Endothelial cell of umbilical vein (primary cell): Measurements from ENCODE around the gene INPP4B. TPM values are rescaled to one million over a fixed set of nuclear protein-coding genes. Genes with fewer than 3 reads are reported as not detected.

Experiments
- BruUV-seq: library from RNA; stranded (reverse); fragments of 400-500 nt; replicated peaks from 2 replicates; lab custom pipeline; 2021; lab: Mats Ljungman, UMichigan
- CTCF ChIA-PET: fragments of 300-600, 350-600 bp; sonication (Branson Sonifier 250); formaldehyde crosslinking; loops from one replicate; lab custom pipeline; 2021; ENCODE audit warnings: antibody characterized with exemption, inconsistent platforms; lab: Charles Lee
- POLR2A ChIA-PET: fragments of 300-600, 350-600 bp; sonication (Branson Sonifier 250); formaldehyde crosslinking; loops from one replicate; lab custom pipeline; 2021; ENCODE audit warnings: antibody characterized with exemption, inconsistent platforms; lab: Charles Lee
- DNase-seq: peaks from one replicate; pipeline ENCODE4 v3.0.0-alpha.2; 2011; ENCODE audit warnings: low read depth, low spot score
- FAIRE-seq: peaks from 2 replicates; lab custom pipeline; 2011; peaks lifted over from hg19 to GRCh38; lab: Jason Lieb, UNC
- H2AFZ ChIP-seq: 2 replicates; pipeline ENCODE4 v1.6.0; 2012; ENCODE audit warnings: low read depth, low read length, control low read depth, inconsistent platforms
- H3K27ac ChIP-seq: 2 replicates; pipeline ENCODE4 v1.5.1; 2011; ENCODE audit warnings: low read depth, mild to moderate bottlenecking, control low read depth, low read length, moderate library complexity; ENCODE audit not compliant: insufficient read depth
- H3K27me3 ChIP-seq, 2 experiments: 2 replicates each; pipeline versions ENCODE4 v1.6.0 to v1.6.1; 2011; ENCODE audit warnings: low read length in 2 of 2, mixed read lengths in 1 of 2; ENCODE audit not compliant: control insufficient read depth in 2 of 2, insufficient read depth in 2 of 2
- H3K36me3 ChIP-seq, 2 experiments: 2 replicates in 1 of 2; 3 replicates in 1 of 2; pipeline ENCODE4 v1.5.1; 2011; ENCODE audit warnings: low read length in 2 of 2, mild to moderate bottlenecking in 1 of 2, moderate library complexity in 1 of 2; ENCODE audit not compliant: control insufficient read depth in 2 of 2, insufficient read depth in 2 of 2; ENCODE audit errors: extremely low read depth in 1 of 2
- H3K4me1 ChIP-seq: 3 replicates; pipeline ENCODE4 v1.5.1; 2011; ENCODE audit warnings: mild to moderate bottlenecking, low read length; ENCODE audit not compliant: control insufficient read depth, insufficient read depth; ENCODE audit errors: extremely low read depth
- H3K4me2 ChIP-seq: 2 replicates; pipeline ENCODE4 v1.6.1; 2011; ENCODE audit warnings: low read length, control low read depth, mixed read lengths; ENCODE audit not compliant: insufficient read depth
- H3K4me3 ChIP-seq, 3 experiments: fragments of 200-600 bp in 1 of 3; sonication (generic), shearing (Covaris generic) in 1 of 3; replicated peaks in 1 of 3; 2 replicates each; pipeline ENCODE4 v1.5.1; 2011 to 2016; ENCODE audit warnings: control low read depth in 3 of 3, low read length in 3 of 3, mild to moderate bottlenecking in 2 of 3, inconsistent platforms in 1 of 3, low read depth in 1 of 3, moderate library complexity in 1 of 3; ENCODE audit not compliant: insufficient read depth in 1 of 3
- H3K79me2 ChIP-seq: 2 replicates; pipeline ENCODE4 v1.6.0; 2012; ENCODE audit warnings: low read length, inconsistent platforms; ENCODE audit not compliant: control insufficient read depth, insufficient read depth
- H3K9ac ChIP-seq: replicated peaks from 2 replicates; pipeline ENCODE3; 2011; ENCODE audit warnings: low read length, control low read depth; ENCODE audit not compliant: insufficient read depth; ENCODE audit errors: extremely low read depth
- H3K9me1 ChIP-seq: replicated peaks from 3 replicates; pipeline ENCODE4 v1.6.0; 2011; ENCODE audit warnings: mild to moderate bottlenecking, low read length; ENCODE audit not compliant: control insufficient read depth, insufficient read depth; ENCODE audit errors: extremely low read depth
- H3K9me3 ChIP-seq: replicated peaks from 2 replicates; pipeline ENCODE4 v1.5.1; 2012; ENCODE audit warnings: low read length, inconsistent platforms; ENCODE audit not compliant: control insufficient read depth, insufficient read depth
- H4K20me1 ChIP-seq: replicated peaks from 2 replicates; pipeline ENCODE3; 2011; ENCODE audit warnings: mild to moderate bottlenecking, low read length; ENCODE audit not compliant: control insufficient read depth, insufficient read depth; ENCODE audit errors: extremely low read depth
- CTCF ChIP-seq, 2 donors: IDR thresholded peaks; 1 replicate in 1 of 2; 2 replicates in 1 of 2; pipeline ENCODE4 v1.5.1; 2011; ENCODE audit warnings: low read length in 2 of 2, mild to moderate bottlenecking in 2 of 2, moderate library complexity in 2 of 2, control low read depth in 1 of 2, inconsistent platforms in 1 of 2, low read depth in 1 of 2; ENCODE audit not compliant: insufficient read depth in 1 of 2; ENCODE audit errors: extremely low read depth in 1 of 2
- EZH2 ChIP-seq: IDR thresholded peaks from 2 replicates; pipeline ENCODE4 v1.6.1; 2012; ENCODE audit warnings: borderline replicate concordance, low read depth, mild to moderate bottlenecking, moderate library complexity, low read length, inconsistent platforms; ENCODE audit not compliant: severe bottlenecking
- FOS ChIP-seq: IDR thresholded peaks from 2 replicates; pipeline ENCODE4 v1.6.1; 2011; ENCODE audit warnings: mild to moderate bottlenecking, low read length, moderate library complexity, borderline replicate concordance; ENCODE audit not compliant: insufficient read depth
- GATA2 ChIP-seq: IDR thresholded peaks from 2 replicates; pipeline ENCODE4 v1.7.0; 2011; ENCODE audit warnings: low read depth, mild to moderate bottlenecking, moderate library complexity, mixed read lengths, low read length; ENCODE audit not compliant: insufficient read length, insufficient read depth
- JUN ChIP-seq: IDR thresholded peaks from 2 replicates; pipeline ENCODE4 v1.6.1; 2011; ENCODE audit warnings: borderline replicate concordance, low read depth; ENCODE audit not compliant: insufficient read length, insufficient read depth
- MYC ChIP-seq: IDR thresholded peaks from one replicate; pipeline ENCODE4 v1.6.1; 2011; ENCODE audit warnings: mild to moderate bottlenecking, low read depth, low read length
- POLR2A ChIP-seq: IDR thresholded peaks from 2 replicates; pipeline ENCODE4 v1.6.1; 2012; ENCODE audit warnings: low read depth, mild to moderate bottlenecking, control low read depth, low read length
- POLR2AphosphoS5 ChIP-seq: IDR thresholded peaks from 2 replicates; pipeline ENCODE4 v1.6.1; 2012; ENCODE audit warnings: low read depth, mild to moderate bottlenecking, control low read depth, low read length, moderate library complexity; ENCODE audit not compliant: insufficient read depth
- dilution Hi-C: fragments of 300-500 bp; cut with MboI; formaldehyde crosslinking; loops from one replicate; pipeline ENCODE4 v1.15.0; 2019; ENCODE audit warnings: low sequenced_read_pairs; ENCODE audit not compliant: extremely low pct_ligation_motif_present
- intact Hi-C: fragments of 100-400 bp; cut with micrococcal nuclease; formaldehyde crosslinking; loops from one replicate; pipeline ENCODE4 v1.10.0; 2022
- polyA plus RNA-seq, 4 experiments: library from polyadenylated mRNA; depleted of rRNA in 3 of 4; stranded (reverse) in 3 of 4; unstranded in 1 of 4; fragments of >200 nt; gene quantifications; 2 replicates each; pipeline versions ENCODE4 v1.2.1 to v1.2.3, GENCODE V29; 2011 to 2012; ENCODE audit warnings: missing spikeins in 1 of 4
- total RNA-seq: library from RNA; stranded (reverse); gene quantifications from 2 replicates; pipeline ENCODE4 v1.2.3, GENCODE V29; 2021
- TF ChIP-seq, protein P1 (sequence below): IDR thresholded peaks from 2 replicates; pipeline ENCODE4 v1.6.1; 2011; ENCODE audit not compliant: insufficient read depth, insufficient read length

INPP4B gene
- total and polyA plus RNA-seq, 2 donors (not counting 3 experiments of a cell fraction or from before 2014, with no cell fraction given) = 0.41 to 3.1 TPM

DNA sequence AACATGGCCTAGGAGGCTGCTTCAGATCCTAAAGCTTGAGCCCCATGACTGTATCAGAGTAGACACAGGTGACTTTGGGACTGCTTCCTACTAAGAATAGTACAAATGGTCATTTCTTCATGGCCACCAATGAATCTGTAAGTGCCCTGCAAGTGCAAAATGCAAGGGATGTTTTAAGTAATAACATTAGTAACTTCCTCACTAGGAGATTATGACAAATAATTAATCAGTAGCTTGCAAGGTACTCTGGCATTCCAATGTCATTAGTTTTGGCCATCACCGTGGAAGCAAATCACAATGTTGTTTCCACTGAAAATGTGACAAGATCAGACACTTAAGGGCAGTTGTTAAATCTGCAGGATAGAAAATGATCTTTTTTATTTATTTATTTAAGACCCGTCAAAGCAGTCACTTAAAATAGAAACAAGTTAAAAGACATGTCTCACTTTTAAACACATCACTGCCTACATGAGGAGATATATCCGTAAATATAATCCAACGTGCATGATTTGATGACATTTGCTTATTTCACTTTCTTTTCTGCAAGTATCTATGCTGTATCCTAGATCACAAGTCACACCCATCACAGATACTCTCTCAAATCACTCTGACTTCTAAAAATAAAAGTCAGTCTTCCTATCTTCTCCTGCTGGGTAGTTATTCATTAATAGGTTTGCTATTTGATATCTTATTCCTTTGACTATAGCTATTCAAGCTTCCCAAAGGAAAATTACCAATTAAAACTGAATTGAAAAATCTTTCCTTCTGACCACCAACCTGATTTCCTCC, 809.1 kb downstream of the INPP4B start:
- H3K9ac ChIP-seq = no peak overlapping the region
- peak overlapping the region; percentile 11 for H3K27ac ChIP-seq
- H3K4me3 ChIP-seq = no peak overlapping the region
- no peaks in the 10 kb centered on the region for H3K9me3 ChIP-seq
- DNase-seq (peak; percentile 46), FAIRE-seq (peak; percentile 70)
- no peaks in the 10 kb centered on the region for H4K20me1 ChIP-seq
- no peaks in the 10 kb centered on the region for H3K27me3 ChIP-seq
- peak overlapping the region; percentile 8 for H3K4me2 ChIP-seq
- H3K9me1 ChIP-seq = no peaks in the 10 kb centered on the region
- H3K36me3 ChIP-seq = no peaks in the 10 kb centered on the region
- ChIA-PET CTCF (interaction anchor here (0.8 to 1.3 kb wide), 4 partner anchors 12 to 691 kb away, joined by 3 to 4 read pairs (median 4); no protein-coding TSS in a partner anchor), POLR2A (no interaction called here)
- H3K4me1 ChIP-seq = peaks cover 12% of the 10 kb centered on the region
- no peaks in the 10 kb centered on the region for H3K79me2 ChIP-seq
- dilution Hi-C loops (no loop called here), intact Hi-C loops (loop anchor here (1.0 kb wide), 1 partner anchor 85 kb away; no protein-coding TSS in a partner anchor)
- H2AFZ ChIP-seq = no peak overlapping the region
- TF ChIP-seq GATA2 (peak; percentile 33), JUN (peak; percentile 10), FOS (peak; percentile 80), POLR2AphosphoS5 (peak; percentile 23)
- TF ChIP-seq, protein P1, sequence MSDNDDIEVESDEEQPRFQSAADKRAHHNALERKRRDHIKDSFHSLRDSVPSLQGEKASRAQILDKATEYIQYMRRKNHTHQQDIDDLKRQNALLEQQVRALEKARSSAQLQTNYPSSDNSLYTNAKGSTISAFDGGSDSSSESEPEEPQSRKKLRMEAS = no peak
- no TSS peak for BruUV-seq

DNA sequence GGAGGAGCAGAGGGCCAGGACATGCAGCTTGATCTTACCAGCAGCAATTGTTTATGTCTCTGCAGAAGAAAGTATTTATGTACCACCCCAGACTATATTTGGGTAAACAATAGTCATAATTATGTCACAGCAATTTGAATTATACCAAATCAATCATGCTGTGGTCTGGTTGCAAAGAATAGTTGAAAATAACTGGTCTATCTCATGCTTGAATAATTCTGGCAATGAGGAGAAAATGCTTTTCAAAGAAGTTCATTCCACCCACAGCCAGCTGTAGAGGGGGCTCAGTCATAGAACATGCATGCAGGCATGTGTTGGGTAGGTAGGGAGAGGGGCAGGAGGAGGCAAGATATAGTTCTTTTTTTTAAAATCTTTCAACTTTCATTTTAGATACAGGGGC, 810.5 kb downstream of the INPP4B start:
- Histone ChIP-seq H3K27me3 (no peaks in the 10 kb centered on the region), H3K4me1 (peaks cover 12% of the 10 kb centered on the region), H3K9me3 (no peaks in the 10 kb centered on the region), H3K9ac (no peak overlapping the region), H3K4me3 (no peak overlapping the region), H3K36me3 (no peaks in the 10 kb centered on the region), H4K20me1 (no peaks in the 10 kb centered on the region), H3K4me2 (no peak overlapping the region), H3K27ac (no peak overlapping the region), H2AFZ (no peak overlapping the region), H3K79me2 (no peaks in the 10 kb centered on the region), H3K9me1 (no peaks in the 10 kb centered on the region)
- dilution Hi-C loops (no loop called here), intact Hi-C loops (no loop called here)
- TF ChIP-seq EZH2 = no peak
- TF ChIP-seq POLR2A = no peak
- TF ChIP-seq, protein P1 = no peak
- TF ChIP-seq MYC = no peak
- no peak for TF ChIP-seq CTCF (IDR thresholded peaks at IDR 0.05; ENCODE audit: extremely low read depth in 1 of 2, insufficient read depth in 1 of 2, low read depth in 1 of 2, low read length in 2 of 2)
- TF ChIP-seq JUN = no peak
- no peak for TF ChIP-seq POLR2AphosphoS5
- TF ChIP-seq GATA2 = no peak
- TF ChIP-seq FOS = no peak
- CTCF ChIA-PET = no interaction called here
- FAIRE-seq (no peak), DNase-seq (no peak)
- POLR2A ChIA-PET = no interaction called here
- BruUV-seq = no TSS peak
